Uterus (tissue), 2 donors: ENCODE data around the gene SKIDA1.

Source experiments
- POLR2A ChIP-seq, 2 donors: fragments of 450-650 bp; IDR thresholded peaks; one replicate each; pipeline ENCODE4 v1.6.1; 2016; ENCODE audit warnings: antibody characterized with exemption in 2 of 2, mild to moderate bottlenecking in 1 of 2, moderate library complexity in 1 of 2
- TF ChIP-seq, protein P1 (sequence below), 4 experiments: fragments of 200-600 bp in 2 of 4; fragments of 450-650 bp in 2 of 4; sonication (generic) in 2 of 4; IDR thresholded peaks; one replicate each; pipeline ENCODE4 v1.5.1; 2016 to 2019; ENCODE audit warnings: antibody characterized with exemption in 4 of 4, mild to moderate bottlenecking in 2 of 4, moderate library complexity in 1 of 4

- TF ChIP-seq, protein P1, sequence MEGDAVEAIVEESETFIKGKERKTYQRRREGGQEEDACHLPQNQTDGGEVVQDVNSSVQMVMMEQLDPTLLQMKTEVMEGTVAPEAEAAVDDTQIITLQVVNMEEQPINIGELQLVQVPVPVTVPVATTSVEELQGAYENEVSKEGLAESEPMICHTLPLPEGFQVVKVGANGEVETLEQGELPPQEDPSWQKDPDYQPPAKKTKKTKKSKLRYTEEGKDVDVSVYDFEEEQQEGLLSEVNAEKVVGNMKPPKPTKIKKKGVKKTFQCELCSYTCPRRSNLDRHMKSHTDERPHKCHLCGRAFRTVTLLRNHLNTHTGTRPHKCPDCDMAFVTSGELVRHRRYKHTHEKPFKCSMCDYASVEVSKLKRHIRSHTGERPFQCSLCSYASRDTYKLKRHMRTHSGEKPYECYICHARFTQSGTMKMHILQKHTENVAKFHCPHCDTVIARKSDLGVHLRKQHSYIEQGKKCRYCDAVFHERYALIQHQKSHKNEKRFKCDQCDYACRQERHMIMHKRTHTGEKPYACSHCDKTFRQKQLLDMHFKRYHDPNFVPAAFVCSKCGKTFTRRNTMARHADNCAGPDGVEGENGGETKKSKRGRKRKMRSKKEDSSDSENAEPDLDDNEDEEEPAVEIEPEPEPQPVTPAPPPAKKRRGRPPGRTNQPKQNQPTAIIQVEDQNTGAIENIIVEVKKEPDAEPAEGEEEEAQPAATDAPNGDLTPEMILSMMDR (IDR thresholded peaks at IDR 0.05), result no peak
- no peak for TF ChIP-seq POLR2A (IDR thresholded peaks at IDR 0.05)
Measured at GRCh38 chr10:21501731-21502347, 23.6 kb downstream of the SKIDA1 start.
